Measurements from ENCODE around the gene CDH12.

CDH12 gene

DNA sequence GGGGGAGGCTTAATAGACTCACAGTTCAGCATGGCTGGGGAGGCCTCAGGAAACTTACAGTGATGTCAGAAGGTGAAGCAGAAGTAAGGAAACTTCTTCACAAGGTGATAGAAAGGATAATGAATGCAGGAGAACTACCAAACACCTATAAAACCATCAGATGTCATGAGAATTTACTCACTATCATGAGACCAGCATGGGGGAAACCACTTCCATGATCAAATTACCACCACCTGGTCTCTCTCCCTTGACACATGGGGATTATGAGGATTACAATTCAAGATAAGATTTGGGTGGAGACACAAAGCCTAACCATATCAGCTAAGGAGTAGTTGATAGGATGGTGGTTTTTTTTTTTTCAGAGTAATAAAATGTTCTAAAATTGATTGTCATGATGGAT is 201.8 kb downstream of the CDH12 start:
- TF ChIP-seq, protein P1, sequence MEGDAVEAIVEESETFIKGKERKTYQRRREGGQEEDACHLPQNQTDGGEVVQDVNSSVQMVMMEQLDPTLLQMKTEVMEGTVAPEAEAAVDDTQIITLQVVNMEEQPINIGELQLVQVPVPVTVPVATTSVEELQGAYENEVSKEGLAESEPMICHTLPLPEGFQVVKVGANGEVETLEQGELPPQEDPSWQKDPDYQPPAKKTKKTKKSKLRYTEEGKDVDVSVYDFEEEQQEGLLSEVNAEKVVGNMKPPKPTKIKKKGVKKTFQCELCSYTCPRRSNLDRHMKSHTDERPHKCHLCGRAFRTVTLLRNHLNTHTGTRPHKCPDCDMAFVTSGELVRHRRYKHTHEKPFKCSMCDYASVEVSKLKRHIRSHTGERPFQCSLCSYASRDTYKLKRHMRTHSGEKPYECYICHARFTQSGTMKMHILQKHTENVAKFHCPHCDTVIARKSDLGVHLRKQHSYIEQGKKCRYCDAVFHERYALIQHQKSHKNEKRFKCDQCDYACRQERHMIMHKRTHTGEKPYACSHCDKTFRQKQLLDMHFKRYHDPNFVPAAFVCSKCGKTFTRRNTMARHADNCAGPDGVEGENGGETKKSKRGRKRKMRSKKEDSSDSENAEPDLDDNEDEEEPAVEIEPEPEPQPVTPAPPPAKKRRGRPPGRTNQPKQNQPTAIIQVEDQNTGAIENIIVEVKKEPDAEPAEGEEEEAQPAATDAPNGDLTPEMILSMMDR (IDR thresholded peaks at IDR 0.05; ENCODE audit: extremely low read depth, insufficient read depth, missing control alignments), result no peak
- DNase-seq (ENCODE audit: low spot score), result no peak
- in situ Hi-C loops (cut with MboI; ENCODE audit: low pct_unique_long_range_greater_than_20kb, low sequenced_read_pairs, unreplicated experiment), result no loop called here

DNA sequence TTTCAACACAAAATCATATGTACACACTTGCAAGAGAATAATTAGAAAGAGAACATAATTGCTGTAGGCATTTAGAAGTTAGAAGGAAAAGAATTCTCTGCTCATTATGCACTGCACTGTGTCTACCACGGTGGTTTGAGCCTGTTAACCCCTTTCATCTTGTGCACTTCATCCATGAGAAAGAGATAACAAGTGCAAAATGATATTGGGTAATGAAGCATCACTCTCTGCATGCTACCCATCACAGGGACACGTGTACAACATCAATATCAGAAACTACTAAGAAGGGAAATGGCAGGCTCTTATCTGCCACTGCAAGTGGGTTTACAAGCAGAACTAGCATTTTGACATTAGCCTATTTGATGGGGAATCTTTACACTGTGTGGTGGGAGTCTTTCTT is 202.6 kb downstream of the CDH12 start:
- no peak for DNase-seq (ENCODE audit: low spot score)
- TF ChIP-seq, protein P1 (IDR thresholded peaks at IDR 0.05; ENCODE audit: extremely low read depth, insufficient read depth, missing control alignments), result no peak
- in situ Hi-C loops (cut with MboI; ENCODE audit: low pct_unique_long_range_greater_than_20kb, low sequenced_read_pairs, unreplicated experiment), result no loop called here

DNA sequence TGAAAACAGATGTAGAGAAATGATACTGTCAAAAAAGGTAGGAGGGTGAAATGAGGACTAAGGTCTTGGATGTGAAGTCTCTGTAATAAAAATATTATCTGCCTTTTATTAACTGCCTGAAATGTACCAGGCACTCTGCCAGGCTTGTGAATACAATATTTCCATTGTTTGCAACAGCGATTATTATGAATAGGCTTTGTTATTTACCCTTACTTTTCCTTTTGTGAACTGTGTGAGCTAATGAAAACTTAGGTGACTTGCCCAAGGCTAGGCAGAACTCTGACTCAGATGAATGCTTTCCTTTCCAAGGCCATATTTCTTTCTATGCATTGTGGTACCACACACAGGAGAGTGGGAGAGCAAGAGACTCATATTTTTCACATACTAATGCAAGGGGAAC is 204.1 kb downstream of the CDH12 start:
- in situ Hi-C loops (cut with MboI; ENCODE audit: low pct_unique_long_range_greater_than_20kb, low sequenced_read_pairs, unreplicated experiment), result no loop called here
- no peak for DNase-seq (ENCODE audit: low spot score)
- TF ChIP-seq, protein P1 (IDR thresholded peaks at IDR 0.05; ENCODE audit: extremely low read depth, insufficient read depth, missing control alignments), result no peak

DNA sequence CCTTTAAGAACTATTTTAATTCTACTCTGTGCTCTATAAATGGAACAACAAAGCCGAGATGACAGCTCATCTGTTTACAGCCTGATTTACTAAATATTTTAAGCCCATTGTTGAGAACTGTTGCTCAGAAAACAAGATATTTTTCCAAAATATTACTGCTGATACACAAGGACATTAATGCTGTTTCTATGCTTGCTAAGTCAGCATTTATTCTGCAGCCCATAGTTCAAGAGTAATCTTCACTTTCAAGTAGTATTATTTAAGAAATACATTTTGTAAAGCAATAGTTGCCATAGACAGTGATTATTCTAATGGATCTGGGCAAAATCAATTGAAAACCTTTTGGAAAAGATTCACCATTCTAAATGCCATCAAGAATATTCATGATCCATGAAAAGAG is 208.3 kb downstream of the CDH12 start:
- DNase-seq (ENCODE audit: low spot score), result no peak
- in situ Hi-C loops (cut with MboI; ENCODE audit: low pct_unique_long_range_greater_than_20kb, low sequenced_read_pairs, unreplicated experiment), result no loop called here
- TF ChIP-seq, protein P1 (IDR thresholded peaks at IDR 0.05; ENCODE audit: extremely low read depth, insufficient read depth, missing control alignments), result no peak

DNA sequence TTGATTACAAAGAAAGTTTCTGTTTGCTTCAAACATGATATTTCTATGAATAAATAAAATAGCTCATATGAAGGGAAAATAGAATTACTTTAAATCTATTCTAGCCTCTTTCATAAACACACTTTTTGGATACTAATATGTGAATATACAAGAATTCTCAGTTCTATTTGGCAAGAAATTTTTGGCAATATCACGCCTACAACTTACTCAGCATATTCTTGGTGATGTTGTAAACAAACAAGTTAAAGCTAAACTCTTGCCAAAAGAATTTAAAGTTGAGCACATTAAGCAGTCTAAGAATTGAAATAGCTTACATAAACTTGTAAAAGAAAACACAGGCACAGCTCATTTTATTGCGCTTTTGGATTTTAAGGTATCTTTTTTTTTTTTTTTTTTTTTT is 209.8 kb downstream of the CDH12 start:
- no peak for DNase-seq (ENCODE audit: low spot score)
- in situ Hi-C loops (cut with MboI; ENCODE audit: low pct_unique_long_range_greater_than_20kb, low sequenced_read_pairs, unreplicated experiment), result no loop called here
- TF ChIP-seq, protein P1 (IDR thresholded peaks at IDR 0.05; ENCODE audit: extremely low read depth, insufficient read depth, missing control alignments), result no peak

DNA sequence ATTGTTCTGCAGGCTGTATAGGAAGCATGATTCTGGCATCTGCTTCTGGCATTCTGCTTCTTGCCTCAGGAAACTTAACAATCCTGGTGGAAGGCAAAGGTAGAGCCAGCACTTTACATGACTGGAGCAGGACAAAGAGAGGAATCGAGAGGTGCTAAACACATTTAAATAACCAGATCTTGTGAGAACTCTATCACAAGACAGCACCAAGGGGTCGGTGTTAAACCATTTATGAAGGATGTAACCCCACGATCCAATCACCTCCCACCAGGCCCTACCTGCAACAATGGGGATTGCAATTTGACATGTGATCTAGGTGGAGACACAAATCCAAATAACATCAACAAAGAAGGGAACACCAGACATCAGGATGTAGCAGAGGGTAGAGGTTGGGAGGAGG is 221.5 kb downstream of the CDH12 start:
- TF ChIP-seq, protein P1 (IDR thresholded peaks at IDR 0.05; ENCODE audit: extremely low read depth, insufficient read depth, missing control alignments), result no peak
- in situ Hi-C loops (cut with MboI; ENCODE audit: low pct_unique_long_range_greater_than_20kb, low sequenced_read_pairs, unreplicated experiment), result no loop called here
- no peak for DNase-seq (ENCODE audit: low spot score)

DNA sequence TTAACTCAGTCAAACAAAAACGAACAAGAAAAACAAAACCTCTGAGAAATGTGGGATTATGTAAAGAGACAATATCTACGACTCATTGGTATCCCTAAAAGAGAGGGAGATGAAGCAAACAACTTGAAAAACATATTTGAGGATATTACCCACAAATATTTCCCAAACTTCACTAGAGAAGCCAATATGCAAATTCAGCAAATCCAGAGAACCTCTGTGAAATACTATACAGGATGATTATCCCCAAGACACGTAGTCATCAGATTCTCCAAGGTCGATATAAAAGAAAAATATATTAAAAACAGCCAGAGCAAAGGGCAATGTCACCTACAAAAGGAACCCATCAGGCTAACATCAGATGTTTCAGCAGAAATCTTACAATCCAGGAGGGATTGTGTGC is 226.1 kb downstream of the CDH12 start:
- DNase-seq (ENCODE audit: low spot score), result no peak
- TF ChIP-seq, protein P1 (IDR thresholded peaks at IDR 0.05; ENCODE audit: extremely low read depth, insufficient read depth, missing control alignments), result no peak
- in situ Hi-C loops (cut with MboI; ENCODE audit: low pct_unique_long_range_greater_than_20kb, low sequenced_read_pairs, unreplicated experiment), result no loop called here
